CD4-positive, alpha-beta T cell treated with Interleukin-21 for 1 hour (primary cell): ENCODE measurements around the gene SERGEF.

Source experiments
- DNase-seq: peaks from one replicate; pipeline ENCODE4 v3.0.0-alpha.2; 2020

SERGEF gene

DNA sequence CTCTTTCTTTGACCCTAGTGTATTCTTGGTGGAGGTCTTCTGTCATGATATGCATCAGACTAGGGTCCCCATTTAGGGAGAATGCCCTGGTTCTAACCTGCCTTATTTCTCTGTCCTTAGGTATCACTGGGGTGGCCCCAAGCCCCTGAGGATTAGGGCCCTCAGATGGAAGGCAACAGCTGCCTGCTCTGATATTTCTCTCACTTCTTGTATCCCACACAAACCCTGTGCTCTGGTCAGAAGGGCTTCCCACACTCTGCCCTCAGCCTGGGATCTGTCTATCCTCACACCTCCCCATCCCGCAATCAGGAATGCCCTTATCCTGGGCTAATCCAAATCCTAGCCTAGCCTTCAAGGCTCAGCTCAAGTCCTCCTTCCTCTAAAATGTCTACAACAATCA, 202.8 kb downstream of the SERGEF start:
- DNase-seq: no peak

DNA sequence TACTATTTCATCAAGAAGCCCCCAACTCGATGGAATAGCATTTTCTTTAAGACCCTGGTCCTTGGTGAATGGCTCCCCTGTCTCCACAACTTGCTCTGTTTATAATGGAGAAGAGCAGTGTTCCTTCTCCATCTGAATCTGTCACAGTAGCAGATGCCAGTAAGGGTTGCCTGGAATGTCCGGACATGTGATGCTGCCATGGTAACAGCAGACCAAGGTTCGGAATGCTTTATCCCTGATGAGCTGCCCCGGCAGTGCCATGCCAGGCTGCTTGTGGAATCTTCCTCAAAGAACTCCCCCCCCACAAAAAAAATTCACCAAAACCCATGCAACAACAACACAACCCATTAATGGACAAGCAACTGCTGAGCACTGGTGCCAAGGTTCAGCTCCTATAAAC, 205.8 kb downstream of the SERGEF start:
- no peak for DNase-seq

DNA sequence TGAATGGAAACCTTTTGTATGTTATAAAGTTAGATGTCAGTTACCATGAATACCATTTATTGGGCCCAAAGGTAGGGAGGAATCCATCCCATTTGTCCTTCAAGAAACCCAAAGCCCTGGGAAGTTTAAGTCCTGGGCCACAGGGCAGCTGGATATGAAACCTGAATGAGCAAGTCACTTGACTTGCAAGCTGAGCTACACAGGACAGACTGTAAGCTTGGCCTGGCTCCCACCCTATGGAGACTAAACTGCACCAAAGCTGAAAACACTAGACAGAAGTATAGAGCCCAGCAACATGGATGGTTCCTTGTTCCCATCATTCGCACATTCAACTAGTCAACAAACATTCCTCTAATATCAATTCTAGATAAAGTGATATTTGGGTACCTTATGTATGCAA, 207.0 kb downstream of the SERGEF start:
- no peak for DNase-seq

- no peak for DNase-seq
These were observed 207.8 kb downstream of the SERGEF start for GRCh38 chr11:17805043-17805442.

DNA sequence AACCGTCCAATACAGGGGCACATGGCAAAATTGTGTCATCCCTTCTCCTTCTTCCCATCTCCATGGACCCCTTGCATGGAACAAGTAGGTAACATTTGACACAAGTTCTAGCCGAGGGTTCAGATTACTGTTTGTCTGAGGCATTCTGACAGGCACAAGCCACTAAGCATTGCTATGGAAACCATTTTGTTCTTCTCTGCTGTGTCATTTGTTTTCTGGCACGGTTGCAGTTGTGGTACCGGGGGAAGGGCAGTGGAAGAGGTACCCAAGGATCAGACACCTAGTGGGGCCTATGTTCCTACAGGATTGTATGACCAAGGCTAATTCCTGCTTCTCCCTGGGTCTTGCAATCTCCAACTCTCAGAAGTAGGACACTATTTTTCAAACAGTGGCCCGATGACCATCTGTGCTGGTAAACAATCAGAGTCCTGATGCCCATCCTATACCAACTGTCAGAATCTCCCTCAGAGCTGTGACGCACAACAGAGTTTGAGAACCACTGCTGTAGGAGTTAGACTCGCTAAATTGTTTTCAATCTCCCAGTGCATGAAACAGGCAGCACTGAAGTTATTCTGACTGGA, 209.0 kb downstream of the SERGEF start:
- DNase-seq: no peak

- DNase-seq: no peak
These were observed 210.4 kb downstream of the SERGEF start for GRCh38 chr11:17802491-17802890.

- DNase-seq: no peak
These were observed 211.7 kb downstream of the SERGEF start for GRCh38 chr11:17801166-17801565.

DNA sequence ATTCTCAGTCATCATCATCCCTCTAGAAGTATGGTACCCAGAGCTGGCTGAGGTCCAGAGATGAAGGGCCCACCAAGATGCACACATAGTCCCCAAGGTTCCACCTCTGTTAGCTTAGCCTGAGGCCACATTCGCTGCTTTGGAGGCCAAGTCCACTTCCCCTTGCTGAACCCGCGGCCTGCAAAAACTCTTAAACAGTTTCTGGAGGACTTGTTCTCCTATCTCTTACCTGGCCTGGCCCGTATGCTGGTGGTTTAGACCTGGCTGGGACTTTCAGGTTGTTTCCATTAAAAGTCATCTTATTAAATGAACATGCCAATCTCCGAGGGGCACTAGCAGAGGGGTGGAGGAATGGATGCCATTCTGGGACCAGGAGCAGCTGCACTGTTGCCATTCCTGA, 213.7 kb downstream of the SERGEF start:
- no peak for DNase-seq

DNA sequence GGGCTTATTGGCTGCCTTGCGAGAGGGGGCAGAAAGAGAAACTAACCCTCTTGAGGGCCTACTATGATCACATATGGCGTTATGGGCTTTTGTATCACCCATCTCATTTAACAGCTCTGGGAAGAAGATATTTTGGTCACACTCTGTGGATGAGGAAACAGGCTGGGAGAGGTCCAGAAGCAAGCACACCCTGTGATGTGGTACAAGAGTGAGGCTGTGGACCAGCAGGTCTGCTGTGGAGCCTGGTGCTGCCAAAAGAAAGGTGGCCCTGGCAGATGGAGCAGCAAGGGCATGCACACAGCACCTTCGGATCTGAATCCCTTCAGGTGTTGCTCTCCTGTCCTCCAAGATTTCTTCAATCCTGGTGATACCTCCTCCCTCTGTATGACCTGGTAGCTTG, 214.1 kb downstream of the SERGEF start:
- DNase-seq: no peak

DNA sequence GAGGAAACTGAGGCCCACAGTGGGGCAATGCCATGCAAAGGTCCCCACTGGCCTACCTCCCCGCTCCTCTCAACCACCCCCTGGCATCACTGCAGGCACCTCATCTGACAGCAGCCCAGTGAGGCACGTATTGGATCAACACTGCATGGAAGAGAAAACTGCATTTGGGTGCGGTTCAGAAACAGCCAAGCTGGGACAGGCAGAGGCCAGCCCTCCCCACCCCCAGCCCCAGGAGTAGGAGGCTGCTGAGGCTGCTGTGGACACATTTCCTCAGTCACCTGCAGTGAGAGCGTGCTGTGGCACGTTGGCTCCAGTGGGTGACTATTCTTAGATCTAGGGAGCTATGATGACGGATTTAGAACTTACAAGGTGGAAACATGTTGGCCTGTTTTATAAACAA, 214.6 kb downstream of the SERGEF start:
- DNase-seq: no peak

- DNase-seq: no peak
These were observed 216.7 kb downstream of the SERGEF start for GRCh38 chr11:17796154-17796553.

DNA sequence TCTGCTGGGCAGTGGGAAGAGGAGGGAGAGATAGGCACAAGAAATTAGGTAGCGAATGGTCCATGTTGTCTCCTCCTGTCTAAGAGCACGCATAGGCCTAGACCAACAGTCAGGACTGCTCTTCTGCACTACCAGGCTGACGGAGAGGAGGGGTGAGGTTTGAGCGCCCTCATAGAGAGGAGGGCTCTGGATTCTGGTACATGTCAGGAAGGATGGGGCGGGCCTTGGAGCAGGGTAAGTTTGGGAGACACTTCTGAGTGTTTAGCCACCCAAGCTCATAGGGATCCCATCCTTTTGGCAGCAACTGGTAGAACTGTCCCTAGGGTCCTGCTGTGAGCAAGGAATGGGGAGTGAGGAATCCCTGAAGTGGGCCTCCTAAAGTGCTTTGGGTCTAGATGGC, 217.9 kb downstream of the SERGEF start:
- no peak for DNase-seq

DNA sequence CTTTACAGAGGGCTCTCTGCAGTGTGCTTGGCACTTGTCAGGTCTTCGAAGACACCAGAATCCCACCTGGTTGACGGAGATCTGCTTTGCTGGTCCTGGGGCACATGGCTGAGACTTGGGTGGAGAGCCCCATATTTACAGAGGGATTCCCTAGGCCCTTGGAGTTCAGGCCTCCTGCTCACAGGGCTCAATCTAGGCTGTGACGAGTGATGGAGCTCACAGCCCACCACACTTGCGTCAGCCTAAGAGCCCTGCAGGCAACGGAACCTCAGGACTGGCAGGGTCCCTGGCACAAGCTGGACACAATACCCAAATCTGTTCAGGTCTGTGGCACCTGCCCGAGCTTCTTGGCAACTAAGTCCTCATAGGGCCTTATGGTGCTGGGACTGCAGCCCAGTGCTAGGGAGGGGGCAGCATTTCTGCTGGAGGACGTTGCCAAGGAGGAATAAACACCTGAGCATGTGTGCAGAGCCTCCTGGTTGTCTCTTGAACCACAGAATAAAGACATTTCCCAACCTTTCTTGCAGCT, 219.1 kb downstream of the SERGEF start:
- no peak for DNase-seq

DNA sequence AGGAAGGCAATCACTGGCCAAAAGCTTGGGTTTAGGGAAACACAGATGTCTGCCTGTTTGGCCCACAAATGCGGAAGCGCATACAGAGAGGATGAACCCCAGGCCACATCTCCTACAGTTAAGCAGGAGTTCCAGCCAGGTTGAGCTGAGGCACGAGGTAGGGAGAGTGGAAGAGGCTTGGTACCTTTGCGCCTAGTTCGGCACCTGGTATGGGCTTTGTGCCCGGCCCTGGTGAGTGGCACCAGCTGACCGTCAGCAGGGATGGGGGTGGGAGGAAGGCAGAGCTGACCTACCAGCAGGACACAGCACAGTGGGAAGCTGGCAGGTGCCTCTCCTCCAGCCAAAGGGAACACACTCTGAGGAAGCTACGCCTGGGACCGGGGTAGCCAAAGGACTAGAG, 220.7 kb downstream of the SERGEF start:
- DNase-seq: no peak

DNA sequence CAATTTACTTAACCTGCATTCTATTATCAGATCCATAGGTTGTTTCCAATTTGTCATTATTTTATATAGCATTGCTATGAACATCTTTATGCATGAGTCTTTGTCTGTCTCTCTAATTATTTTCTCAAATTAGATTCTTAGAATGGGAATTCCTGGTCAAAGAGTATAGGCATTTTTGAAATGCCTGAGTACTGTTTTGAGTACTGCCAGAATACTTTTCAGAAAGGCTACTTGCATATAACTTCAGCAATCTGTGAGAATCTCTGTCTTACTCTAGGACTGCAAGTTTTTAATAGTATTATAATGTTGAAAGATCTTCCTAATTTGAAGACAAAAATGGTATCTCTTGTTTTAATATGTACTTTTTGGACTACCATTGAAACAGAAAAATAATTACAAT, 221.7 kb downstream of the SERGEF start:
- DNase-seq: no peak

- DNase-seq: no peak
These were observed 222.4 kb downstream of the SERGEF start for GRCh38 chr11:17790453-17790852.

GRCh38 chr11:17788084-17788483, 224.8 kb downstream of the SERGEF start:
- no peak for DNase-seq

DNA sequence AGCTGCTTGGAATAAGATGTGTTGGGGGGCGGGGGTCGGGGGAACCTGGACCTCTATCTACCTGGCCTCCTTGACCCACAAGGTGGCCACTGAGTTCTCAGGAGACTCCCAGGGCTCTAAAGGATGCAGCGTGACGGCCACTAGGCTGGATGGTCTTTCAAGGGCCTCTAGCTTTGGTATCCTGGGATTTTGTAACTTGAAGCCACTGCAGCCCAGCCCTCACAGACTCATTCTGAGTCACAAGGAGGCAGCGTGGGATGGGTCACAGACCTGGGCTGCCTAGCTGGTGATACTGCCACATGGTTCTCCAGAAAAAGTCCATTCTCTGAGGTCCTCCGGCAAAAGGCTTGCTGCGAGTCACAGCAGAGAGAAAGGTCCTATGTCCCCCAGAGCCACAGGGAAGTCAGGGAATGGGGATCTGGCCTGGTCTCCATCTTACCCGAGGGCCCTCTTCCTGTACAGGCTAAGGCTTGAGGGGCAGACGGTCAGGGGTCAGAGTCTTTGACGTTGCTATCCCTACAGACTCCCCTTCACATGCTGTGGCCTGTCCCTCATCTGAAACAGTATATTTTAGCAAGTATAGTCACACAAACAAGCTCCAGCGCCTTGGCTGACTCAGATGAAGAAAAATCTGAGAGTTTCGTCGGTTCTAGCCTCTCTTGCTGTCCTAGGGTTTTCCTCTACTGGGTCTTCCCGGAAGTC, 225.9 kb downstream of the SERGEF start:
- DNase-seq: no peak

DNA sequence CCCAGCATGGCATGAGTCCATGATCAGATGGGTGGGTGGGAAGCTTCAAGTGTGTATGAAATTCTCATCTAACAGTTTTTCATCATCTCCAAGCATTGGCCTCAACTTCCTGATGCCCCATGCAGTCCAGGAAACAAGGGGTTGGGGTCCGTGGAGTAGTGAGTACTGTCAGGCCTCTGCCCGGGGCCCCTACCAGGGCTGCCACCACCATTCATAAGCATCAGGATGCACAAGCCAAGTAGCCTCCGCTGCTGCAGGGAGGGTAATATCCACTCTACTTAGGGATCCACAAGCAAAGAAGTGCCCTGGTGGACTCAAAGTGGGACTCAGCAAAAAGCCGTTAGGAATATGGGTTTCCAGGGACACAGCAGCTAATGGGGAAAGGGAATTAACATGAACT, 229.0 kb downstream of the SERGEF start:
- DNase-seq: no peak

- DNase-seq: no peak
These were observed 230.1 kb downstream of the SERGEF start for GRCh38 chr11:17782603-17783337.

DNA sequence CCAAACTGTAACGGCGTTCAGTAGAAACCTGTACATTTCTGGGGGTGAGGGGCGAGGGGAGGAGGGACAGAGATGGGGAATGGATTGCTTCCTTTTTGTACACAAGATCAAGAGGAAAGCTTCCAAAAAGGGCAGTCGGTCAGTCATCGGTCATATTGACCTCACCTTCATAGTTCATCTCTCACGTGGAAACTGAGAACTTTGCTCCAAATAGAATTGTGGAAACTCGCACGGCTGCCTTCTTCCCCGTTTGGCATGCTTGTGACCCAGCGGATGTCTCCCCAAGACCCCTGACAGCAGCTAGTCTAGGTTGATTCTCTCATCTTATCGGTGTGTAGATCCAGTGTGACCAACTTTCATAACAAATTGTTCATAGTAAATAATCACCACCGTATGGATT, 230.7 kb downstream of the SERGEF start:
- DNase-seq: no peak

GRCh38 chr11:17781626-17782025, 231.2 kb downstream of the SERGEF start:
- no peak for DNase-seq

GRCh38 chr11:17781221-17781620, 231.6 kb downstream of the SERGEF start:
- DNase-seq: no peak

DNA sequence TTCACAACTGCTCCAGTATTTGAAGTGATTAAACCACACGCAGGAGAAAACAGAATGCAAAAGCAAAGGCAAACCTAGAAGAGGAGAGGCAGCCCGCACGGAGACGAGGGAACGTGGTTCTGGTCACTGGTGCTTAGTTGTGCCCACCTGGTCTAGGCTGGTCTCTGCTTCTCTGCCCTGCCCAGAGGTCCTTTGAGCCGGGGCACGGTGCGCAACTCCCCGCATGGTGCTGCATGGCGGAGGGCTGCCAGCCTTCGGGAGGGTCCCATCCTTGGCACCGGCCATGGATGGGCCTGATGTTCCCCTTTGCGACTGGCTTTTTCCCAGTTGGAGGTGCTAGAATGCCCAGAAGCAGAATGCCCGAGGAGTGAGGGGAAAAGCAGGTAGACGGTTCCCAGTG, 232.2 kb downstream of the SERGEF start:
- DNase-seq: no peak
